SK-N-SH treated with all-trans-retinoic acid at 6 μM for 48 hours (cell line): Measurements from ENCODE around the gene PPP1R12A.

Experiments
- ATAC-seq: fragments of 200-7000 bp; cut with Tn5 transposase; 3 replicates; pipeline ENCODE4 v1.9.1; 2020; ENCODE audit warnings: mild to moderate bottlenecking, moderate library complexity
- ARNTL ChIP-seq: fragments of 450-650 bp; formaldehyde crosslinking; IDR thresholded peaks from 2 replicates; pipeline ENCODE4 v1.5.0; 2020; ENCODE audit warnings: low read depth, mild to moderate bottlenecking, moderate library complexity, borderline replicate concordance
- BACH2 ChIP-seq: fragments of 250-450 bp; sonication (Bioruptor Pico); IDR thresholded peaks from 2 replicates; pipeline ENCODE4 v1.9.0; 2021; ENCODE audit warnings: mild to moderate bottlenecking, borderline replicate concordance
- CREB5 ChIP-seq: fragments of 250-450 bp; sonication (Bioruptor Pico); IDR thresholded peaks from 2 replicates; pipeline ENCODE4 v1.5.1; 2020; ENCODE audit warnings: low read depth, mild to moderate bottlenecking, moderate library complexity
- CSDC2 ChIP-seq: fragments of 250-450 bp; sonication (Bioruptor Pico); IDR thresholded peaks from 2 replicates; pipeline ENCODE4 v1.5.0; 2020; ENCODE audit warnings: mild to moderate bottlenecking, moderate library complexity
- ESRRG ChIP-seq: fragments of 250-450 bp; sonication (Bioruptor Pico); IDR thresholded peaks from 2 replicates; pipeline ENCODE4 v1.6.1; 2021; ENCODE audit warnings: mild to moderate bottlenecking
- GLIS3 ChIP-seq: fragments of 250-450 bp; sonication (Bioruptor Pico); IDR thresholded peaks from 2 replicates; pipeline ENCODE4 v1.5.0; 2020; ENCODE audit warnings: mild to moderate bottlenecking, moderate library complexity
- ISL1 ChIP-seq: fragments of 250-450 bp; sonication (Bioruptor Pico); IDR thresholded peaks from 2 replicates; pipeline ENCODE4 v2.1.2; 2022; ENCODE audit warnings: mild to moderate bottlenecking, moderate library complexity
- OSR1 ChIP-seq: fragments of 250-450 bp; sonication (Bioruptor Pico); IDR thresholded peaks from 2 replicates; pipeline ENCODE4 v1.8.0; 2022; ENCODE audit warnings: moderate library complexity, mild to moderate bottlenecking, inconsistent platforms
- POU6F1 ChIP-seq: fragments of 250-450 bp; sonication (Bioruptor Pico); IDR thresholded peaks from 2 replicates; pipeline ENCODE4 v1.8.0; 2021; ENCODE audit warnings: low read depth, mild to moderate bottlenecking, moderate library complexity, borderline replicate concordance
- RARB ChIP-seq: fragments of 250-450 bp; sonication (Bioruptor Pico); IDR thresholded peaks from 2 replicates; pipeline ENCODE4 v1.8.0; 2021; ENCODE audit warnings: mild to moderate bottlenecking, moderate library complexity
- SNAI2 ChIP-seq: fragments of 250-450 bp; sonication (Bioruptor Pico); IDR thresholded peaks from 2 replicates; pipeline ENCODE4 v1.5.0; 2020; ENCODE audit warnings: mild to moderate bottlenecking, moderate library complexity
- TOX ChIP-seq: fragments of 250-450 bp; sonication (Bioruptor Pico); IDR thresholded peaks from 2 replicates; pipeline ENCODE4 v1.8.0; 2021; ENCODE audit warnings: mild to moderate bottlenecking, moderate library complexity, borderline replicate concordance
- TSHZ2 ChIP-seq: fragments of 250-450 bp; sonication (Bioruptor Pico); IDR thresholded peaks from 2 replicates; pipeline ENCODE4 v1.5.0; 2020; ENCODE audit warnings: mild to moderate bottlenecking, moderate library complexity
- ZNF565 ChIP-seq: fragments of 450-650 bp; formaldehyde crosslinking; conservative IDR thresholded peaks from 2 replicates; pipeline ENCODE4 v1.5.0; 2020; ENCODE audit warnings: low read depth, mild to moderate bottlenecking, moderate library complexity
- ZNF70 ChIP-seq: fragments of 450-650 bp; formaldehyde crosslinking; IDR thresholded peaks from 2 replicates; pipeline ENCODE4 v1.5.0; 2020; ENCODE audit warnings: mild to moderate bottlenecking, moderate library complexity
- TF ChIP-seq, protein P1 (sequence below): fragments of 250-450 bp; sonication (Bioruptor Pico); IDR thresholded peaks from 2 replicates; pipeline ENCODE4 v1.8.0; 2020; ENCODE audit warnings: mild to moderate bottlenecking, moderate library complexity, borderline replicate concordance

The PPP1R12A gene

DNA sequence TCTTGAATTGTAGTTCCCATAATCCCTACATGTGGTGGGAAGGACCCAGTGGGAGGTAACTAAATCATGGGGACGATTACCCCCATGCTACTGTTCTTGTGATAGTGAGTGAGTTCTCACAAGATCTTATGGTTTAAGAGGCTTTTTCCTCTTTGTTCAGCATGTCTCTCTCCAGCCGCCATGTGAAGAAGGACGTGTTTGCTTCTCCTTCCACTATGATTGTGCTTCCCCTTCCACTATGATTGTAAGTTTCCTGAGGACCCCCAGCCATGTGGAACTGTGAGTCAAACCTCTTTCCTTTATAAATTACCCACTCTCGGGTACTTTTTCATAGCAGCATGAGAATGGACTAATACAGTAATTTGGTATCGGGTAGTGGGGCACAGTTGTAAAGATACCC, 97.3 kb downstream of the PPP1R12A start:
- TF ChIP-seq TSHZ2 (CRISPR knock-in tag) (no peak), GLIS3 (CRISPR knock-in tag) (no peak), TOX (CRISPR knock-in tag) (no peak), ESRRG (CRISPR knock-in tag) (no peak), BACH2 (CRISPR knock-in tag) (no peak), CREB5 (no peak), ZNF70 (CRISPR knock-in tag) (no peak), ARNTL (CRISPR knock-in tag) (no peak), POU6F1 (no peak), RARB (CRISPR knock-in tag) (no peak), OSR1 (no peak), ZNF565 (CRISPR knock-in tag) (no peak), SNAI2 (CRISPR knock-in tag) (no peak)
- no peak for ATAC-seq

GRCh38 chr12:79835377-79835843, 99.5 kb downstream of the PPP1R12A start:
- no peak for TF ChIP-seq ZNF70 (CRISPR knock-in tag)
- TF ChIP-seq TSHZ2 (CRISPR knock-in tag) = no peak
- TF ChIP-seq ISL1 = no peak
- TF ChIP-seq, protein P1, sequence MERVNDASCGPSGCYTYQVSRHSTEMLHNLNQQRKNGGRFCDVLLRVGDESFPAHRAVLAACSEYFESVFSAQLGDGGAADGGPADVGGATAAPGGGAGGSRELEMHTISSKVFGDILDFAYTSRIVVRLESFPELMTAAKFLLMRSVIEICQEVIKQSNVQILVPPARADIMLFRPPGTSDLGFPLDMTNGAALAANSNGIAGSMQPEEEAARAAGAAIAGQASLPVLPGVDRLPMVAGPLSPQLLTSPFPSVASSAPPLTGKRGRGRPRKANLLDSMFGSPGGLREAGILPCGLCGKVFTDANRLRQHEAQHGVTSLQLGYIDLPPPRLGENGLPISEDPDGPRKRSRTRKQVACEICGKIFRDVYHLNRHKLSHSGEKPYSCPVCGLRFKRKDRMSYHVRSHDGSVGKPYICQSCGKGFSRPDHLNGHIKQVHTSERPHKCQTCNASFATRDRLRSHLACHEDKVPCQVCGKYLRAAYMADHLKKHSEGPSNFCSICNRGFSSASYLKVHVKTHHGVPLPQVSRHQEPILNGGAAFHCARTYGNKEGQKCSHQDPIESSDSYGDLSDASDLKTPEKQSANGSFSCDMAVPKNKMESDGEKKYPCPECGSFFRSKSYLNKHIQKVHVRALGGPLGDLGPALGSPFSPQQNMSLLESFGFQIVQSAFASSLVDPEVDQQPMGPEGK (CRISPR knock-in tag) = no peak
- no peak for TF ChIP-seq ZNF565 (CRISPR knock-in tag)
- TF ChIP-seq POU6F1 = no peak
- TF ChIP-seq BACH2 (CRISPR knock-in tag) = no peak
- no peak for TF ChIP-seq SNAI2 (CRISPR knock-in tag)
- no peak for TF ChIP-seq TOX (CRISPR knock-in tag)
- no peak for TF ChIP-seq GLIS3 (CRISPR knock-in tag)
- no peak for TF ChIP-seq CSDC2 (CRISPR knock-in tag)
- no peak for TF ChIP-seq ARNTL (CRISPR knock-in tag)
- ATAC-seq = no peak
